HCT116 (cell line): Measurements from ENCODE around the gene ALDH1L1. TPM values are rescaled to one million over a fixed set of nuclear protein-coding genes. Genes with fewer than 3 reads are reported as not detected.

Source experiments
- ATAC-seq: fragments of 200-7000 bp; cut with Tn5 transposase; 2 replicates; pipeline ENCODE4 v1.9.1; 2020; ENCODE audit warnings: mild to moderate bottlenecking, moderate library complexity
- BruUV-seq: library from RNA; stranded (reverse); fragments of 400-500 nt; replicated peaks from 2 replicates; lab custom pipeline; 2021; lab: Mats Ljungman, UMichigan
- CTCF ChIA-PET: fragments of 300-600 bp; sonication (Branson Sonifier 250); formaldehyde crosslinking; loops from one replicate; lab custom pipeline; 2021; ENCODE audit warnings: antibody characterized with exemption; lab: Charles Lee
- POLR2A ChIA-PET: fragments of 300-600, 350-600 bp; sonication (Branson Sonifier 250); formaldehyde crosslinking; loops from one replicate; lab custom pipeline; 2021; ENCODE audit warnings: antibody characterized with exemption; lab: Charles Lee
- RAD21 ChIA-PET, 2 experiments: fragments of 300-600 bp; sonication (Branson Sonifier 250); formaldehyde crosslinking; loops; one replicate each; lab custom pipeline; 2023; ENCODE audit warnings: low total read pairs in 2 of 2; ENCODE audit not compliant: uncharacterized antibody in 2 of 2, unreplicated experiment in 2 of 2, low non-redundant PET in 1 of 2; lab: Charles Lee
- DNase-seq: peaks from one replicate; pipeline ENCODE4 v3.0.0-alpha.2; 2010; ENCODE audit warnings: low read depth, low spot score
- H2AFZ ChIP-seq: fragments of 200-600 bp; shearing (Covaris generic), sonication (generic); 2 replicates; pipeline ENCODE4 v1.6.1; 2017; ENCODE audit warnings: low read depth, mixed run types, mixed read lengths, antibody characterized with exemption, low read length; ENCODE audit not compliant: poor library complexity, severe bottlenecking
- H3K27ac ChIP-seq: 2 replicates; pipeline ENCODE4 v1.5.1; 2012; ENCODE audit warnings: low read depth, low read length
- H3K27me3 ChIP-seq: fragments of 200-600 bp; sonication (generic); 2 replicates; pipeline ENCODE4 v1.6.1; 2016; ENCODE audit warnings: mixed run types, low read length, mixed read lengths; ENCODE audit not compliant: insufficient read depth
- H3K36me3 ChIP-seq, 2 experiments: fragments of 200-500 bp in 1 of 2; fragments of 200-600 bp in 1 of 2; sonication (Bioruptor generic) in 1 of 2; sonication (generic) in 1 of 2; 2 replicates each; pipeline versions ENCODE4 v1.5.1 to v1.6.1; 2014 to 2016; ENCODE audit warnings: low read length in 2 of 2, inconsistent platforms in 1 of 2, mixed read lengths in 1 of 2, mixed run types in 1 of 2; ENCODE audit not compliant: insufficient read depth in 2 of 2, control insufficient read depth in 1 of 2
- H3K4me1 ChIP-seq, 2 experiments: fragments of 200-600 bp in 1 of 2; sonication (generic) in 1 of 2; 2 replicates each; pipeline versions ENCODE4 v1.5.1 to v1.6.1; 2012 to 2017; ENCODE audit warnings: low read length in 2 of 2, inconsistent platforms in 1 of 2, mild to moderate bottlenecking in 1 of 2, mixed read lengths in 1 of 2, mixed run types in 1 of 2, moderate library complexity in 1 of 2; ENCODE audit not compliant: insufficient read depth in 2 of 2, control insufficient read depth in 1 of 2
- H3K4me2 ChIP-seq: fragments of 200-600 bp; sonication (generic); 2 replicates; pipeline ENCODE4 v1.6.1; 2017; ENCODE audit warnings: mixed run types, low read length, mixed read lengths
- H3K4me3 ChIP-seq, 2 experiments: fragments of 200-600 bp in 1 of 2; sonication (generic) in 1 of 2; replicated peaks in 1 of 2; 2 replicates each; pipeline ENCODE4 v1.5.1; 2011 to 2016; ENCODE audit warnings: low read length in 2 of 2, control low read depth in 1 of 2, low read depth in 1 of 2, mild to moderate bottlenecking in 1 of 2, mixed read lengths in 1 of 2, mixed run types in 1 of 2
- H3K79me2 ChIP-seq: fragments of 200-600 bp; sonication (generic); 2 replicates; pipeline ENCODE4 v1.6.1; 2017; ENCODE audit warnings: mild to moderate bottlenecking, mixed run types, low read length, moderate library complexity, mixed read lengths; ENCODE audit not compliant: insufficient read depth
- H3K9ac ChIP-seq: fragments of 200-600 bp; sonication (generic); 2 replicates; pipeline ENCODE4 v1.6.1; 2016; ENCODE audit warnings: low read length, mixed read lengths
- H3K9me2 ChIP-seq: fragments of 200-600 bp; sonication (generic), shearing (Covaris generic); 2 replicates; pipeline ENCODE4 v1.6.1; 2017; ENCODE audit warnings: mixed run types, mild to moderate bottlenecking, moderate library complexity; ENCODE audit not compliant: insufficient read depth
- H3K9me3 ChIP-seq, 2 experiments: fragments of 200-500 bp in 1 of 2; fragments of 200-600 bp in 1 of 2; sonication (Bioruptor generic) in 1 of 2; sonication (generic) in 1 of 2; 2 replicates each; pipeline ENCODE4 v1.6.1; 2014 to 2017; ENCODE audit warnings: low read length in 2 of 2, mixed read lengths in 2 of 2, inconsistent platforms in 1 of 2, low read depth in 1 of 2, mild to moderate bottlenecking in 1 of 2, mixed run types in 1 of 2, moderate library complexity in 1 of 2; ENCODE audit not compliant: control insufficient read depth in 1 of 2, insufficient read depth in 1 of 2
- H4K20me1 ChIP-seq: fragments of 200-600 bp; sonication (generic), shearing (Covaris generic); 2 replicates; pipeline ENCODE4 v1.6.1; 2017; ENCODE audit warnings: mixed run types, mild to moderate bottlenecking, moderate library complexity; ENCODE audit not compliant: insufficient read depth
- EZH2 ChIP-seq: fragments of 200-600 bp; sonication (generic); IDR thresholded peaks from 2 replicates; pipeline ENCODE4 v1.6.1; 2017; ENCODE audit warnings: antibody characterized with exemption, mixed run types
- EZH2phosphoT487 ChIP-seq: fragments of 200-600 bp; IDR thresholded peaks from 2 replicates; pipeline ENCODE4 v1.6.1; 2018; ENCODE audit warnings: antibody characterized with exemption, borderline replicate concordance
- TCF7L2 ChIP-seq: IDR thresholded peaks from 2 replicates; pipeline ENCODE4 v1.7.0; 2011; ENCODE audit warnings: borderline replicate concordance, inconsistent platforms; ENCODE audit not compliant: insufficient read depth, insufficient read length; ENCODE audit errors: extremely low read depth
- intact Hi-C: fragments of 100-400 bp; cut with micrococcal nuclease; formaldehyde crosslinking; loops from 2 replicates; pipeline ENCODE4 v1.10.0; 2022
- total RNA-seq: library from RNA; stranded (reverse); gene quantifications from one replicate; pipeline ENCODE4 v1.2.1, GENCODE V29; 2021; ENCODE audit not compliant: unreplicated experiment
- TF ChIP-seq, protein P1 (sequence below): IDR thresholded peaks from 2 replicates; pipeline ENCODE4 v1.6.1; 2011; ENCODE audit warnings: mild to moderate bottlenecking, low read length, moderate library complexity; ENCODE audit not compliant: insufficient replicate concordance; ENCODE audit errors: extremely low read depth
- TF ChIP-seq, protein P2 (sequence below): IDR thresholded peaks from 2 replicates; pipeline ENCODE4 v1.6.1; 2012

The ALDH1L1 gene
- total RNA-seq, 1 experiment from 2014 or later: 0.81 TPM

DNA sequence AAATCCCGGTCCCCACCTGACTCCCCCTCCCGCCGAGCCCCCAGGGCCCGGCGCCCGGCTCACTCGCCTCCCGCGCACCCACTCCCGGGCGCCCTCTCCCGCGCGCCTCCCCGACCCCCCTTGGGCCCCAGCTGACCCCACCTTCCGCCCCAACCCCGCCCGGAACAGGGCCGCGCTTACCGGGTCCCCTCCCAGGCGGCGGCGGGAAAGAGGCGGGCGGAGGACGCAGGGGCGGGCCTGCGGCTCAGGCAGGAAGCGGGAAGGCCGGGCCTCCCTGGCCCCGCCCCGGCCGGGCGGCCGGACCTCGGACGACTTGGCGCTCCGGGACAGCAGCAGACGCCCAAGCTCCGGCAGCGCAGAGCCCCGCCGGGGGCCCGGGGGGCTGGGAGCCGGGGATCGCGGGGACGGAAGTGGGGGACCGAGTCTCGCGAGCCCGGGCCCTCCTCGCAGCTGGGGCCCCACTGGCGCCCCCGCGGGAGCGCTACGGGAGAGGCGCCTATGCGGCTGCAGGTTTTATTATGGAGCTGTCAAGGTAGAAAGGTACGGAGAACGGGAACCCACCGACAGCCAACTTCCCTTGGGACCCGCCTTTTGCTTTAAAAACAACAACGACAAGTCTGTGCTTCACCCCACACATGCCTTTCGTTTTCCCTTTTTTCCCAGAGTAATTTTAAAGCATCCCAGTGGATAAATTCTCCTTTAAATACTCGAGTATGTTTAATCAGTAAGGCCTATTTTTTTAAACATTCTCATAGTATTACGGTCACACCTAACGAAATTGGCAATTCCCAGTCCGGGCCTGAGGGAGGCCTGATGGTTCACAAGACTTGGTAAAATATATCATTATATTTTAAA, 96.2 kb downstream of the ALDH1L1 start, which contains the start of gene SLC41A3 (continued):
- TF ChIP-seq, protein P1, sequence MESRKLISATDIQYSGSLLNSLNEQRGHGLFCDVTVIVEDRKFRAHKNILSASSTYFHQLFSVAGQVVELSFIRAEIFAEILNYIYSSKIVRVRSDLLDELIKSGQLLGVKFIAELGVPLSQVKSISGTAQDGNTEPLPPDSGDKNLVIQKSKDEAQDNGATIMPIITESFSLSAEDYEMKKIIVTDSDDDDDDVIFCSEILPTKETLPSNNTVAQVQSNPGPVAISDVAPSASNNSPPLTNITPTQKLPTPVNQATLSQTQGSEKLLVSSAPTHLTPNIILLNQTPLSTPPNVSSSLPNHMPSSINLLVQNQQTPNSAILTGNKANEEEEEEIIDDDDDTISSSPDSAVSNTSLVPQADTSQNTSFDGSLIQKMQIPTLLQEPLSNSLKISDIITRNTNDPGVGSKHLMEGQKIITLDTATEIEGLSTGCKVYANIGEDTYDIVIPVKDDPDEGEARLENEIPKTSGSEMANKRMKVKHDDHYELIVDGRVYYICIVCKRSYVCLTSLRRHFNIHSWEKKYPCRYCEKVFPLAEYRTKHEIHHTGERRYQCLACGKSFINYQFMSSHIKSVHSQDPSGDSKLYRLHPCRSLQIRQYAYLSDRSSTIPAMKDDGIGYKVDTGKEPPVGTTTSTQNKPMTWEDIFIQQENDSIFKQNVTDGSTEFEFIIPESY: peak; percentile 81

DNA sequence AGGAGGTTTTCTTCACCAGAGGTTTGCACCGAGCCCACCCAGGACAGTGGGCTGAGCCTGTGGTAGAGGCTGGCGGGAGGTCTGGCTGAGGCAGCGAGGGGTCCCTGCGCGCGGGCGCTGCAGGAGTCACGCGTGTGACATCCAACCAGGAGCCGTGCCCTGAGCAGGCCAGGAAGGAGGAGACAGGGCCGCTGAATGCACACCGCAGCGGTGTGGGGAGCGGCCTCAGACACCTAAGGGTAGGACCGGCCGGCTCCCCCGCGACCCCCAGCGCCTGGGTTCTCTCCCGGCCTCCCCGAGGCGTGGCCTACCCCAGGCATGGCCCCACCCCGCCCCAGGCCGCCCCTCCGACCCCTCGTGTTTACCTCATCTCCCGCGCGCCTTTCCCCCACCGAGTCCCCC, 96.9 kb downstream of the ALDH1L1 start:
- H2AFZ ChIP-seq: no peak overlapping the region
- H3K4me2 ChIP-seq: peak overlapping the region; percentile 94
- H3K4me3 ChIP-seq: peak overlapping the region; percentile 73 to 80
- H4K20me1 ChIP-seq: no peaks in the 10 kb centered on the region
- ChIA-PET POLR2A (no interaction called here), CTCF (interaction anchor here (1.1 kb wide), 1 partner anchor 12 kb away, joined by 3 read pairs; no protein-coding TSS in a partner anchor), RAD21 (no interaction called here)
- ATAC-seq: peak; percentile 68
- intact Hi-C loops: no loop called here
- H3K9me2 ChIP-seq: no peaks in the 10 kb centered on the region
- H3K27me3 ChIP-seq: no peaks in the 10 kb centered on the region
- peak overlapping the region; percentile 63 for H3K27ac ChIP-seq
- no TSS peak for BruUV-seq
- peaks cover 15% of the 10 kb centered on the region; the same call in 1 of the 2 replicates for H3K79me2 ChIP-seq
- 0 out of 4 replicates have a peak, but pooled peaks cover 0 to 4% of the 10 kb centered on the region in 2 experiments for H3K36me3 ChIP-seq
- peaks cover 14 to 35% of the 10 kb centered on the region in 2 experiments for H3K4me1 ChIP-seq
- H3K9ac ChIP-seq: peak overlapping the region; percentile 80
- TF ChIP-seq TCF7L2: no peak
- no peak for TF ChIP-seq EZH2phosphoT487
- TF ChIP-seq EZH2: no peak
- TF ChIP-seq, protein P2, sequence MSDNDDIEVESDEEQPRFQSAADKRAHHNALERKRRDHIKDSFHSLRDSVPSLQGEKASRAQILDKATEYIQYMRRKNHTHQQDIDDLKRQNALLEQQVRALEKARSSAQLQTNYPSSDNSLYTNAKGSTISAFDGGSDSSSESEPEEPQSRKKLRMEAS: no peak
- TF ChIP-seq, all 23 proteins: peak for 0
- DNase-seq: no peak
- no peaks in the 10 kb centered on the region; a peak in 2 of 4 replicates for H3K9me3 ChIP-seq
